HEK293 (cell line): ENCODE results near the gene FLNC.

Experiments used
- CTCF ChIA-PET: fragments of 350-600 bp; formaldehyde crosslinking; extraction: SDS; loops from one replicate; lab custom pipeline; 2021; ENCODE audit warnings: antibody characterized with exemption; lab: Yijun Ruan, JAX
- POLR2A ChIA-PET: fragments of 300-600 bp; formaldehyde crosslinking; extraction: SDS; loops from one replicate; lab custom pipeline; 2020; ENCODE audit warnings: antibody characterized with exemption, inconsistent platforms; lab: Yijun Ruan, JAX
- H3K27ac ChIP-seq: fragments of 200-500 bp; sonication (Bioruptor generic); 2 replicates; pipeline ENCODE4 v1.5.1; 2014; ENCODE audit warnings: low read depth, low read length, control low read depth, inconsistent platforms; ENCODE audit errors: extremely low read depth
- H3K36me3 ChIP-seq, 2 experiments: fragments of 200-500 bp in 1 of 2; sonication (Bioruptor generic) in 1 of 2; 1 replicate in 1 of 2; 2 replicates in 1 of 2; pipeline ENCODE4 v1.5.1; 2014 to 2017; ENCODE audit warnings: inconsistent platforms in 2 of 2, low read length in 2 of 2; ENCODE audit not compliant: control insufficient read depth in 2 of 2, insufficient read depth in 1 of 2
- H3K4me1 ChIP-seq: fragments of 200-500 bp; sonication (Bioruptor generic); 2 replicates; pipeline ENCODE4 v1.5.1; 2014; ENCODE audit warnings: mild to moderate bottlenecking, low read length, inconsistent platforms; ENCODE audit not compliant: control insufficient read depth, insufficient read depth
- H3K4me3 ChIP-seq: 2 replicates; pipeline ENCODE4 v1.5.1; 2011; ENCODE audit warnings: low read depth, mild to moderate bottlenecking, control low read depth, low read length, moderate library complexity
- H3K9me3 ChIP-seq: fragments of 200-500 bp; sonication (Bioruptor generic); 2 replicates; pipeline ENCODE4 v1.5.1; 2014; ENCODE audit warnings: low read depth, low read length, inconsistent platforms; ENCODE audit not compliant: control insufficient read depth, insufficient read depth
- FEZF1 ChIP-seq: fragments of 450-650 bp; formaldehyde crosslinking; IDR thresholded peaks from 2 replicates; pipeline ENCODE4 v1.5.1; 2016; ENCODE audit warnings: missing biosample characterization, missing genetic modification characterization
- HIC1 ChIP-seq: fragments of 450-650 bp; formaldehyde crosslinking; IDR thresholded peaks from 2 replicates; pipeline ENCODE4 v1.5.1; 2016; ENCODE audit warnings: missing biosample characterization, missing genetic modification characterization
- PRDM4 ChIP-seq: fragments of 450-650 bp; formaldehyde crosslinking; IDR thresholded peaks from 2 replicates; pipeline ENCODE4 v1.5.1; 2017; ENCODE audit warnings: missing biosample characterization, missing genetic modification characterization
- ZFP37 ChIP-seq: fragments of 450-650 bp; formaldehyde crosslinking; IDR thresholded peaks from 2 replicates; pipeline ENCODE4 v1.5.1; 2016; ENCODE audit warnings: missing biosample characterization, missing genetic modification characterization
- ZNF16 ChIP-seq: fragments of 450-650 bp; formaldehyde crosslinking; IDR thresholded peaks from 2 replicates; pipeline ENCODE4 v1.5.1; 2016; ENCODE audit warnings: low read depth, missing biosample characterization, missing genetic modification characterization
- ZNF248 ChIP-seq: fragments of 450-650 bp; formaldehyde crosslinking; IDR thresholded peaks from 2 replicates; pipeline ENCODE4 v1.5.1; 2017; ENCODE audit warnings: missing biosample characterization, missing genetic modification characterization
- ZNF274 ChIP-seq, 2 experiments: fragments of 200-500 bp in 1 of 2; fragments of 450-650 bp in 1 of 2; sonication (Bioruptor generic) in 1 of 2; formaldehyde crosslinking in 1 of 2; IDR thresholded peaks; 2 replicates each; pipeline versions ENCODE4 v1.5.1 to v1.6.1; 2014 to 2016; ENCODE audit warnings: borderline replicate concordance in 1 of 2, inconsistent platforms in 1 of 2, low read length in 1 of 2, missing biosample characterization in 1 of 2, missing genetic modification characterization in 1 of 2
- ZNF335 ChIP-seq: fragments of 450-650 bp; formaldehyde crosslinking; conservative IDR thresholded peaks from 2 replicates; pipeline ENCODE4 v1.5.1; 2016; ENCODE audit warnings: missing biosample characterization, missing genetic modification characterization
- ZNF366 ChIP-seq: fragments of 450-650 bp; formaldehyde crosslinking; conservative IDR thresholded peaks from 2 replicates; pipeline ENCODE4 v1.5.1; 2016; ENCODE audit warnings: missing biosample characterization, missing genetic modification characterization
- ZNF37A ChIP-seq: fragments of 450-650 bp; IDR thresholded peaks from 2 replicates; pipeline ENCODE4 v1.5.1; 2018; ENCODE audit warnings: missing biosample characterization, missing genetic modification characterization
- ZNF473 ChIP-seq: fragments of 450-650 bp; formaldehyde crosslinking; IDR thresholded peaks from 2 replicates; pipeline ENCODE4 v1.5.1; 2017; ENCODE audit warnings: missing biosample characterization, missing genetic modification characterization
- ZNF518A ChIP-seq: fragments of 450-650 bp; formaldehyde crosslinking; conservative IDR thresholded peaks from 2 replicates; pipeline ENCODE4 v1.5.1; 2016; ENCODE audit warnings: low read depth, missing biosample characterization, missing genetic modification characterization
- ZNF521 ChIP-seq: fragments of 450-650 bp; formaldehyde crosslinking; IDR thresholded peaks from 2 replicates; pipeline ENCODE4 v1.5.1; 2017; ENCODE audit warnings: missing biosample characterization, mild to moderate bottlenecking, missing genetic modification characterization
- ZNF621 ChIP-seq: fragments of 450-650 bp; formaldehyde crosslinking; IDR thresholded peaks from 2 replicates; pipeline ENCODE4 v1.5.1; 2017; ENCODE audit warnings: missing biosample characterization, missing genetic modification characterization

Gene FLNC

GRCh38 chr7:128891942-128892269 lies 61.7 kb downstream of the FLNC start:
- no peaks in the 10 kb centered on the region for H3K36me3 ChIP-seq
- no peak overlapping the region for H3K4me3 ChIP-seq
- TF ChIP-seq ZNF473 (tag by site-specific recombination) = no peak
- CTCF ChIA-PET = no interaction called here
- H3K27ac ChIP-seq = no peak overlapping the region
- no peaks in the 10 kb centered on the region for H3K9me3 ChIP-seq
- POLR2A ChIA-PET = interaction anchor here (0.7 kb wide), 1 partner anchor 132 kb away, joined by 5 read pairs; no protein-coding TSS in a partner anchor
- no peaks in the 10 kb centered on the region for H3K4me1 ChIP-seq

- no peak overlapping the region for H3K4me3 ChIP-seq
- CTCF ChIA-PET = interaction anchor here (1.0 kb wide), 1 partner anchor 9 kb away, joined by 5 read pairs; no protein-coding TSS in a partner anchor
- no peaks in the 10 kb centered on the region for H3K36me3 ChIP-seq
- TF ChIP-seq HIC1 (peak; percentile 26; the same call in 1 of the 2 replicates), ZNF621 (tag by site-specific recombination) (no peak)
- no peaks in the 10 kb centered on the region for H3K9me3 ChIP-seq
- H3K4me1 ChIP-seq = no peaks in the 10 kb centered on the region
- H3K27ac ChIP-seq = no peak overlapping the region
- POLR2A ChIA-PET = interaction anchor here (0.7 kb wide), 1 partner anchor 131 kb away, joined by 5 read pairs; no protein-coding TSS in a partner anchor
Measured at GRCh38 chr7:128892521-128893250, 62.5 kb downstream of the FLNC start.

- no peaks in the 10 kb centered on the region for H3K4me1 ChIP-seq
- POLR2A ChIA-PET = no interaction called here
- no peak overlapping the region for H3K27ac ChIP-seq
- CTCF ChIA-PET = interaction anchor here (1.0 kb wide), 2 partner anchors 10 kb away, joined by 5 to 6 read pairs; no protein-coding TSS in a partner anchor
- H3K36me3 ChIP-seq = no peaks in the 10 kb centered on the region
- H3K9me3 ChIP-seq = no peaks in the 10 kb centered on the region
- H3K4me3 ChIP-seq = no peak overlapping the region
- TF ChIP-seq ZFP37 (tag by site-specific recombination) (no peak), ZNF16 (tag by site-specific recombination) (no peak), ZNF248 (tag by site-specific recombination) (no peak), ZNF518A (tag by site-specific recombination) (no peak), ZNF274 (IDR thresholded peaks at IDR 0.05; ENCODE audit: low read length) (no peak), ZNF274 (tag by site-specific recombination; IDR thresholded peaks at IDR 0.05; ENCODE audit: borderline replicate concordance) (no peak), ZNF366 (tag by site-specific recombination) (no peak), ZNF37A (tag by site-specific recombination) (no peak), ZNF335 (tag by site-specific recombination) (no peak), PRDM4 (tag by site-specific recombination) (no peak), ZNF521 (no peak), FEZF1 (tag by site-specific recombination) (no peak), HIC1 (no peak)
Measured at GRCh38 chr7:128893251-128894100, 63.3 kb downstream of the FLNC start.
